ENCODE results near the gene STON2.

DNA sequence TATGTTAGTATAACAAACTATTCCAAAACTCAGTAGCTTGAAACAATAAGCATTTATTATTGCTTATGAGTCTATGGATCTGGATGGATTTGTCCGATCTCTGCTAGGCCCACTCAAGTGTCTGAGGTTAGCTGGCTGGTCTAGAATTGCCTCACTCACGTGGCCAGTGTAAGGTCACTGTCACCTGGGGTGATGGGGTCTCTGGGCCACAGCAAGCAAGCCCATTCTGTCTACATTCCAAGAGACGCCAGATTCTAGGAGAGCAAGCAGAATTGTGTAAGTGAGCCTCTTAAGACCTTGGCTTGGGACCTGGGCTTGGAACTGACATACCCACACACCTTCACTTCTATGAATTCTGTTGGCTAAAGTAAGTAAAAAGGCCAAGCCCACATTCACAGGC, 80.2 kb downstream of the STON2 start:
- TF ChIP-seq SUZ12 (IDR thresholded peaks at IDR 0.05; ENCODE audit: extremely low read depth, insufficient read depth, insufficient read length) (no peak), YY1 (IDR thresholded peaks at IDR 0.05; ENCODE audit: insufficient read depth, insufficient read length) (no peak), ZNF274 (IDR thresholded peaks at IDR 0.05; ENCODE audit: low read depth, low read length) (no peak)

All from NT2/D1 (cell line).